ENCODE measurements around the gene RTTN.

DNA sequence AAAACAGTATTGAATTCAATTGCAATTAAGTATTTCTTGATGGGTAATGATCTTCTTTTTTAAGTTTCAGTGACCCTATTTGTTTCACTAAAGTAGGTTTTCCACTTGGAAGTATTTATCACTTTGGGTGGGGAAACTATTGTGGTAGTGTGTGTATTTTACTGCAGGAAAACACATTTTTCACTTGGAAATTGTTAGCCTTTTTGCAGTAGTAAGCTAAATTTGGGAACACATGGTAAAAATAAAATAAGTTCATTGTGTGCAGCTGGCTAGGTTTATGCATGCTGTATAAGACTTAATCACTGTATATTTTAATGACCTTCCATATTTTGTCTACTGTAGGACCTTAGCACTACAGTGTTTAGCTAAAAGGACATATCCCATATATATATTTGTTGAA, 28.5 kb upstream of the RTTN start:
- TF ChIP-seq SIN3A (IDR thresholded peaks at IDR 0.05; ENCODE audit: borderline replicate concordance in 2 of 2, control insufficient read depth in 1 of 2, low read depth in 2 of 2, low read length in 2 of 2) (no peak), POLR2AphosphoS2 (IDR thresholded peaks at IDR 0.05; ENCODE audit: low read length) (no peak), SLC30A9 (CRISPR knock-in tag; IDR thresholded peaks at IDR 0.05) (no peak)
- TF ChIP-seq, protein P1, sequence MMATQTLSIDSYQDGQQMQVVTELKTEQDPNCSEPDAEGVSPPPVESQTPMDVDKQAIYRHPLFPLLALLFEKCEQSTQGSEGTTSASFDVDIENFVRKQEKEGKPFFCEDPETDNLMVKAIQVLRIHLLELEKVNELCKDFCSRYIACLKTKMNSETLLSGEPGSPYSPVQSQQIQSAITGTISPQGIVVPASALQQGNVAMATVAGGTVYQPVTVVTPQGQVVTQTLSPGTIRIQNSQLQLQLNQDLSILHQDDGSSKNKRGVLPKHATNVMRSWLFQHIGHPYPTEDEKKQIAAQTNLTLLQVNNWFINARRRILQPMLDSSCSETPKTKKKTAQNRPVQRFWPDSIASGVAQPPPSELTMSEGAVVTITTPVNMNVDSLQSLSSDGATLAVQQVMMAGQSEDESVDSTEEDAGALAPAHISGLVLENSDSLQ (IDR thresholded peaks at IDR 0.05), result no peak
- TF ChIP-seq, protein P2, sequence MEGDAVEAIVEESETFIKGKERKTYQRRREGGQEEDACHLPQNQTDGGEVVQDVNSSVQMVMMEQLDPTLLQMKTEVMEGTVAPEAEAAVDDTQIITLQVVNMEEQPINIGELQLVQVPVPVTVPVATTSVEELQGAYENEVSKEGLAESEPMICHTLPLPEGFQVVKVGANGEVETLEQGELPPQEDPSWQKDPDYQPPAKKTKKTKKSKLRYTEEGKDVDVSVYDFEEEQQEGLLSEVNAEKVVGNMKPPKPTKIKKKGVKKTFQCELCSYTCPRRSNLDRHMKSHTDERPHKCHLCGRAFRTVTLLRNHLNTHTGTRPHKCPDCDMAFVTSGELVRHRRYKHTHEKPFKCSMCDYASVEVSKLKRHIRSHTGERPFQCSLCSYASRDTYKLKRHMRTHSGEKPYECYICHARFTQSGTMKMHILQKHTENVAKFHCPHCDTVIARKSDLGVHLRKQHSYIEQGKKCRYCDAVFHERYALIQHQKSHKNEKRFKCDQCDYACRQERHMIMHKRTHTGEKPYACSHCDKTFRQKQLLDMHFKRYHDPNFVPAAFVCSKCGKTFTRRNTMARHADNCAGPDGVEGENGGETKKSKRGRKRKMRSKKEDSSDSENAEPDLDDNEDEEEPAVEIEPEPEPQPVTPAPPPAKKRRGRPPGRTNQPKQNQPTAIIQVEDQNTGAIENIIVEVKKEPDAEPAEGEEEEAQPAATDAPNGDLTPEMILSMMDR (IDR thresholded peaks at IDR 0.05 in 2 of 3, conservative IDR thresholded peaks at IDR 0.05 in 1 of 3; ENCODE audit: insufficient read depth in 2 of 3, low read depth in 1 of 3, low read length in 3 of 3), result no peak
